Suprapubic skin (tissue), 4 donors: Measurements from ENCODE around the gene SOS1. TPM values are rescaled to one million over a fixed set of nuclear protein-coding genes. Genes with fewer than 3 reads are reported as not detected.

ENCODE experiments used
- DNase-seq, 2 donors: peaks; one replicate each; pipeline ENCODE4 v3.0.0-alpha.2; 2019; ENCODE audit warnings: low spot score in 2 of 2
- H3K27ac ChIP-seq: fragments of 200-600 bp; sonication (generic); one replicate; pipeline ENCODE4 v1.5.1; 2019
- H3K27me3 ChIP-seq: fragments of 200-600 bp; sonication (generic); one replicate; pipeline ENCODE4 v1.5.1; 2019
- H3K36me3 ChIP-seq: fragments of 200-600 bp; sonication (generic); one replicate; pipeline ENCODE4 v1.5.1; 2019
- H3K4me1 ChIP-seq: fragments of 200-600 bp; sonication (generic); one replicate; pipeline ENCODE4 v1.5.1; 2019
- H3K4me3 ChIP-seq: fragments of 200-600 bp; sonication (generic); one replicate; pipeline ENCODE4 v1.5.1; 2019; ENCODE audit warnings: mild to moderate bottlenecking
- H3K9me3 ChIP-seq: fragments of 200-600 bp; sonication (generic); one replicate; pipeline ENCODE4 v1.5.1; 2019
- CTCF ChIP-seq, 2 donors: fragments of 200-600 bp in 1 of 2; fragments of 450-650 bp in 1 of 2; sonication (generic) in 1 of 2; IDR thresholded peaks; one replicate each; pipeline ENCODE4 v1.5.1; 2016 to 2019; ENCODE audit warnings: antibody characterized with exemption in 2 of 2, mild to moderate bottlenecking in 1 of 2, moderate library complexity in 1 of 2
- EP300 ChIP-seq: sonication (generic); formaldehyde crosslinking; IDR thresholded peaks from one replicate; pipeline ENCODE4 v1.6.1; 2017; ENCODE audit warnings: antibody characterized with exemption
- POLR2A ChIP-seq, 2 donors: fragments of 450-650 bp; IDR thresholded peaks; one replicate each; pipeline ENCODE4 v1.6.1; 2017; ENCODE audit warnings: antibody characterized with exemption in 2 of 2, mild to moderate bottlenecking in 2 of 2, moderate library complexity in 2 of 2
- POLR2AphosphoS5 ChIP-seq, 3 donors: sonication (generic); formaldehyde crosslinking; IDR thresholded peaks; one replicate each; pipeline ENCODE4 v1.6.1; 2017; ENCODE audit warnings: antibody characterized with exemption in 3 of 3
- WGBS: methylation state at CpG from one replicate; pipeline ENCODE4 v1.1.5; 2018; 5-methylcytosine and 5-hydroxymethylcytosine counted together
- total RNA-seq, 4 donors: library from RNA; depleted of rRNA; stranded (reverse); fragments of >200 nt; gene quantifications; one replicate each; pipeline ENCODE4 v1.1.0, GENCODE V29; 2016

SOS1 gene
- total RNA-seq, 4 donors from 2014 or later, result 18.3 to 38.3 (median 27.7) TPM

DNA sequence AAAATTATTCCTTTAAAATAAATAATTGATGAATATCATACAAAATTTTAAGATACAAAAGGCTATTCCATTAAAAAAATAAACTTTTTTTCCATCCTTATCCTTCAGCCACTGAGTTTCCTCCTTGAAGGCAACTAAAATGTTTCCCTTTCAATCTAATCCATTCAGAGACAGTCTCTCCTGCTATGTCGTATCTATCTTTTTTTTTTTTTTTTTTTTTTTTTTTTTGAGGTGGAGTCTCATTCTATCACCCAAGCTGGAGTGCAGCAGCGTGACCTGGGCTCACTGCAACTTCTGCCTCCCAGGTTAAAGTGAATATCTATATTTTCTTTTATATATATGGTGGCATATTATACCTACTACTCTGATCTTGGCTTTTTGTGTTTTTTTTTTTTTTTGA is 31.7 kb upstream of the SOS1 start:
- Histone ChIP-seq H3K36me3 (no peaks in the 10 kb centered on the region), H3K27ac (no peak overlapping the region), H3K9me3 (no peaks in the 10 kb centered on the region), H3K4me1 (no peaks in the 10 kb centered on the region), H3K27me3 (no peaks in the 10 kb centered on the region), H3K4me3 (no peak overlapping the region)
- DNase-seq, result no peak
- no peak for TF ChIP-seq POLR2AphosphoS5 (IDR thresholded peaks at IDR 0.05)
- no peak for TF ChIP-seq EP300
- no peak for TF ChIP-seq POLR2A (IDR thresholded peaks at IDR 0.05)
- 76% methylated on average over 2 of the region's 2 CpGs for WGBS

DNA sequence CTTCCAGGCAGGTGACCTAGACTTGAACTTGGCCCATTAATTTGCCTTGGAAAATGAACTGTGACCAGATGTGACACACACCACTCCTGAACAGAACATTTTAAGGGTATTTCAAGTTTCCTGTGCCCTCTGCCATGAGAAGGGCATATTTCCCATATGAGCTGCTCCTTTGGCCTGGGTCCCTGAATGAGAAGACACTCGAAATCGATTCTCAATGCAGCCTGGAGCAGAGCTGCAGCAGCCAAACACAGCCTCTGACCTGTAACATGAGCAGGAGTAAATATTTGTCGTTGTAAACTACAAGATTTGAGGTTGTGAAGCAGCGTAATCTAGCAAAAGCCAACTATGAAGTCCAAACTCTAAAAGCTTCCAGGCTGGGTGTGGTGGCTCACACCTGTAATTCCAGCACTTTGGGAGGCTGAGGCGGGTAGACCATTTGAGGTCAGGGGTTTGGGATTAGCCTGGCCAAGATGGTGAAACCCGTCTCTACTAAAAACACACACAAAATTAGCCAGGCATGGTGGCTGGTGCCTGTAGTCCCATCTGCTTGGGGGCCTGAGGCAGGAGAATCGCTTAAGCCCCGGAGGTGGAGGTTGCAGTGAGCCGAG is 30.1 kb upstream of the SOS1 start:
- Histone ChIP-seq H3K27me3 (no peaks in the 10 kb centered on the region), H3K36me3 (no peaks in the 10 kb centered on the region), H3K27ac (no peak overlapping the region), H3K4me1 (no peaks in the 10 kb centered on the region), H3K9me3 (no peaks in the 10 kb centered on the region), H3K4me3 (no peak overlapping the region)
- DNase-seq, result no peak
- TF ChIP-seq POLR2A (IDR thresholded peaks at IDR 0.05) (no peak), EP300 (no peak), POLR2AphosphoS5 (IDR thresholded peaks at IDR 0.05) (no peak), CTCF (IDR thresholded peaks at IDR 0.05) (no peak)
- WGBS, result 74% methylated on average over 9 of the region's 9 CpGs

- no peak for TF ChIP-seq CTCF (IDR thresholded peaks at IDR 0.05)
- no peak for TF ChIP-seq EP300
- no peak for TF ChIP-seq POLR2AphosphoS5 (IDR thresholded peaks at IDR 0.05)
- no peak for TF ChIP-seq POLR2A (IDR thresholded peaks at IDR 0.05)
- no peaks in the 10 kb centered on the region for H3K36me3 ChIP-seq
These were observed 29.3 kb upstream of the SOS1 start for GRCh38 chr2:39150102-39150562.

DNA sequence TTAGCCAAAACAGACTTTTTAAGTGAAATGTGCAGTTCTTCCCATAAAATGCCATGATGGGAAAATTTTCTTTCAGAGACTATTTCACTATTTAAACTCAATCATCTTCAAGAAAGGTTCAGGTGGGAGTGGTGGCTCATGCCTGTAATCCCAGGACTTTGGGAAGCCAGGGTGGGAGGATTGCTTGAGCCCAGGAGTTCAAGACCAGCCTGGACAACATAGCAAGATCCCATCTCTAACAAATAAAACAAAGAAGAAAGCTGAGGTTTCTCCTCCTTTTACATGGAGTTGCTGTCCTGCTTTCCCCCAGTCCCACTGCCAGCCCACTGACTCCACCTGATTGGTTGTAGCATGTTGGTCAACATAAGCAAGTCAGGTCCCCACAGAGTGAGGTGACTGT is 25.8 kb upstream of the SOS1 start:
- no peak for DNase-seq
- Histone ChIP-seq H3K9me3 (no peaks in the 10 kb centered on the region), H3K4me3 (no peak overlapping the region), H3K27ac (no peak overlapping the region), H3K4me1 (peaks cover 8% of the 10 kb centered on the region), H3K36me3 (no peaks in the 10 kb centered on the region), H3K27me3 (no peaks in the 10 kb centered on the region)
- TF ChIP-seq CTCF (IDR thresholded peaks at IDR 0.05), result no peak
- TF ChIP-seq POLR2A (IDR thresholded peaks at IDR 0.05), result no peak

More at GRCh38 chr2:39150102-39150562, 29.3 kb upstream of the SOS1 start:
- Histone ChIP-seq H3K4me1 (no peaks in the 10 kb centered on the region), H3K27me3 (no peaks in the 10 kb centered on the region), H3K9me3 (no peaks in the 10 kb centered on the region), H3K4me3 (no peak overlapping the region), H3K27ac (no peak overlapping the region)
- 100% methylated on average over 5 of the region's 6 CpGs for WGBS
- no peak for DNase-seq

- H3K27ac ChIP-seq, result no peak overlapping the region
- DNase-seq, result no peak
- no peaks in the 10 kb centered on the region for H3K27me3 ChIP-seq
- TF ChIP-seq POLR2A (IDR thresholded peaks at IDR 0.05) (no peak), EP300 (no peak), POLR2AphosphoS5 (IDR thresholded peaks at IDR 0.05) (no peak), CTCF (IDR thresholded peaks at IDR 0.05) (no peak)
- no peaks in the 10 kb centered on the region for H3K9me3 ChIP-seq
- H3K4me3 ChIP-seq, result no peak overlapping the region
- WGBS, result 68% methylated on average over 3 of the region's 3 CpGs
- peaks cover 15% of the 10 kb centered on the region for H3K4me1 ChIP-seq
- H3K36me3 ChIP-seq, result no peaks in the 10 kb centered on the region
These were observed 25.1 kb upstream of the SOS1 start for GRCh38 chr2:39145906-39146421.
